Esophagus squamous epithelium (tissue), 5 donors: Measurements from ENCODE around the gene GSG1L2. TPM values are rescaled to one million over a fixed set of nuclear protein-coding genes. Genes with fewer than 3 reads are reported as not detected.

Experiments used
- DNase-seq: peaks from one replicate; lab custom pipeline; 2025; lab: John Stamatoyannopoulos, UW
- H3K27ac ChIP-seq, 4 donors: fragments of 200-600 bp; sonication (generic); one replicate each; pipeline ENCODE4 v1.5.1; 2016 to 2019; ENCODE audit warnings: mild to moderate bottlenecking in 1 of 4
- H3K27me3 ChIP-seq, 4 donors: fragments of 200-600 bp; sonication (generic); 1 replicate in 3 of 4; 2 replicates in 1 of 4; pipeline versions ENCODE4 v1.5.1 to v1.6.0; 2017 to 2021; ENCODE audit warnings: antibody characterized with exemption in 1 of 4
- H3K36me3 ChIP-seq, 3 donors: fragments of 200-600 bp; sonication (generic); one replicate each; pipeline ENCODE4 v1.5.1; 2016 to 2019
- H3K4me1 ChIP-seq, 3 donors: fragments of 200-600 bp; sonication (generic); one replicate each; pipeline ENCODE4 v1.5.1; 2017 to 2019
- H3K4me3 ChIP-seq, 4 donors: fragments of 200-600 bp; sonication (generic); 1 replicate in 3 of 4; 2 replicates in 1 of 4; pipeline ENCODE4 v1.5.1; 2016 to 2019; ENCODE audit warnings: mild to moderate bottlenecking in 2 of 4, moderate library complexity in 1 of 4
- H3K9me3 ChIP-seq, 3 donors: fragments of 200-600 bp; sonication (generic); one replicate each; pipeline ENCODE4 v1.5.1; 2016 to 2019
- POLR2A ChIP-seq, 4 donors: fragments of 450-650 bp; IDR thresholded peaks; one replicate each; pipeline ENCODE4 v1.6.1; 2017; ENCODE audit warnings: antibody characterized with exemption in 4 of 4, mild to moderate bottlenecking in 4 of 4, moderate library complexity in 3 of 4
- WGBS, 2 donors: methylation state at CpG; one replicate each; pipeline ENCODE4 v1.1.5; 2018; 5-methylcytosine and 5-hydroxymethylcytosine counted together
- intact Hi-C: fragments of 100-400 bp; cut with DNase I; formaldehyde crosslinking; loops from one replicate; pipeline ENCODE4 v1.15.0; 2022
- total RNA-seq, 4 donors: library from RNA; depleted of rRNA; stranded (reverse); fragments of >200 nt; gene quantifications; one replicate each; pipeline ENCODE4 v1.1.0, GENCODE V29; 2016
- TF ChIP-seq, protein P1 (sequence below), 6 experiments: fragments of 450-650 bp in 4 of 6; fragments of 200-600 bp in 2 of 6; sonication (generic) in 2 of 6; IDR thresholded peaks; one replicate each; pipeline ENCODE4 v1.5.1; 2016 to 2019; ENCODE audit warnings: antibody characterized with exemption in 6 of 6, mild to moderate bottlenecking in 4 of 6, moderate library complexity in 4 of 6
- donor health status: DM: yes; HTN: yes; CAD: no.

The GSG1L2 gene
- total RNA-seq = not detected

GRCh38 chr17:9821921-9822320 lies at the start of gene GSG1L2:
Gene GSG1L2, minus strand, starts transcription at chr17:9822079. Its CDS starts 8 bp downstream, at chr17:9822071.
- intact Hi-C loops = no loop called here
- no peak for DNase-seq
- H3K27ac ChIP-seq = no peak within 1 kb of the TSS
- H3K36me3 ChIP-seq = no peaks in the 10 kb centered on the region
- H3K4me3 ChIP-seq = no peak within 1 kb of the TSS
- H3K4me1 ChIP-seq = no peaks in the 10 kb centered on the region
- peaks cover 0 to 7% (median 0%) of the 10 kb centered on the region in 4 donors for H3K27me3 ChIP-seq
- no peaks in the 10 kb centered on the region for H3K9me3 ChIP-seq
- no peak for TF ChIP-seq POLR2A (IDR thresholded peaks at IDR 0.05)
- TF ChIP-seq, protein P1, sequence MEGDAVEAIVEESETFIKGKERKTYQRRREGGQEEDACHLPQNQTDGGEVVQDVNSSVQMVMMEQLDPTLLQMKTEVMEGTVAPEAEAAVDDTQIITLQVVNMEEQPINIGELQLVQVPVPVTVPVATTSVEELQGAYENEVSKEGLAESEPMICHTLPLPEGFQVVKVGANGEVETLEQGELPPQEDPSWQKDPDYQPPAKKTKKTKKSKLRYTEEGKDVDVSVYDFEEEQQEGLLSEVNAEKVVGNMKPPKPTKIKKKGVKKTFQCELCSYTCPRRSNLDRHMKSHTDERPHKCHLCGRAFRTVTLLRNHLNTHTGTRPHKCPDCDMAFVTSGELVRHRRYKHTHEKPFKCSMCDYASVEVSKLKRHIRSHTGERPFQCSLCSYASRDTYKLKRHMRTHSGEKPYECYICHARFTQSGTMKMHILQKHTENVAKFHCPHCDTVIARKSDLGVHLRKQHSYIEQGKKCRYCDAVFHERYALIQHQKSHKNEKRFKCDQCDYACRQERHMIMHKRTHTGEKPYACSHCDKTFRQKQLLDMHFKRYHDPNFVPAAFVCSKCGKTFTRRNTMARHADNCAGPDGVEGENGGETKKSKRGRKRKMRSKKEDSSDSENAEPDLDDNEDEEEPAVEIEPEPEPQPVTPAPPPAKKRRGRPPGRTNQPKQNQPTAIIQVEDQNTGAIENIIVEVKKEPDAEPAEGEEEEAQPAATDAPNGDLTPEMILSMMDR (IDR thresholded peaks at IDR 0.05) = no peak
- 43 to 80% methylated on average over 3 to 8 of the region's 15 CpGs for WGBS, 2 donors

DNA sequence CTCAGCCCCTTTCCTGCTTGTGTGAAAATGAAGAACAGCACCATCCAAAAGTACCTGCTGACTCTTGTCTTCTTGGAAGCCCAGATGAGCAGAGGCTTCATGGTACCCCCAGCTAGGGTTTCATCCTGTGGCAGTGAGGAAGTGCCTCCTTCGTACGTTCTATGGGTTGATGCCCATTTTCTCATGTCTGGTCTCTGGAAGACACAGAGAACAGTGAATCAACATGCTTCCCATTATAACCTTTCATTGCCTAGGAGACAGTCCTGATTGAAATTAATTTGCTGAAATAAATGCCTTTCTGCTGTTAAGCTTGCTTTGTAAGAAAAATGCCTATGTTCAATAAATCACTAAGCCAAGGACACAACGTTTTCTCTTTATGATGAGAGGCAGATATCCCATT lies 46.7 kb upstream of the GSG1L2 start:
- TF ChIP-seq POLR2A (IDR thresholded peaks at IDR 0.05) = no peak
- TF ChIP-seq, protein P1 (IDR thresholded peaks at IDR 0.05) = no peak
- 41 to 44% methylated on average over 3 of the region's 3 CpGs for WGBS, 2 donors
- Histone ChIP-seq H3K27me3 (no peaks in the 10 kb centered on the region), H3K36me3 (no peaks in the 10 kb centered on the region), H3K4me1 (peaks cover 0 to 4% (median 0%) of the 10 kb centered on the region in 3 donors), H3K9me3 (no peaks in the 10 kb centered on the region), H3K27ac (no peak overlapping the region), H3K4me3 (no peak overlapping the region)
- DNase-seq = no peak
- intact Hi-C loops = no loop called here

- Histone ChIP-seq H3K9me3 (no peaks in the 10 kb centered on the region), H3K36me3 (no peaks in the 10 kb centered on the region), H3K27ac (no peak overlapping the region), H3K4me3 (no peak overlapping the region), H3K4me1 (no peaks in the 10 kb centered on the region), H3K27me3 (no peaks in the 10 kb centered on the region)
- TF ChIP-seq, protein P1 (IDR thresholded peaks at IDR 0.05) = no peak
- no peak for TF ChIP-seq POLR2A (IDR thresholded peaks at IDR 0.05)
- 0% methylated on average over 1 of the region's 1 CpG; no CpG with 5 or more reads in 1 of the 2 donors for WGBS, 2 donors
- no peak for DNase-seq
- intact Hi-C loops = no loop called here
These were observed 43.7 kb upstream of the GSG1L2 start for GRCh38 chr17:9865586-9865985.

- intact Hi-C loops = no loop called here
- TF ChIP-seq, protein P1 (IDR thresholded peaks at IDR 0.05) = no peak
- TF ChIP-seq POLR2A (IDR thresholded peaks at IDR 0.05) = no peak
- WGBS, 2 donors = 46 to 49% methylated on average over 4 of the region's 4 CpGs
- no peaks in the 10 kb centered on the region for H3K4me1 ChIP-seq
- H3K36me3 ChIP-seq = no peaks in the 10 kb centered on the region
- no peaks in the 10 kb centered on the region for H3K27me3 ChIP-seq
- DNase-seq = no peak
- H3K9me3 ChIP-seq = peaks cover 0 to 3% (median 2%) of the 10 kb centered on the region in 3 donors
- H3K27ac ChIP-seq = no peak overlapping the region
- H3K4me3 ChIP-seq = no peak overlapping the region
These were observed 41.1 kb upstream of the GSG1L2 start for GRCh38 chr17:9862949-9863348.

- Histone ChIP-seq H3K27ac (no peak overlapping the region), H3K27me3 (no peaks in the 10 kb centered on the region), H3K9me3 (peaks cover 0 to 9% (median 9%) of the 10 kb centered on the region in 3 donors), H3K4me1 (no peaks in the 10 kb centered on the region), H3K36me3 (no peaks in the 10 kb centered on the region), H3K4me3 (no peak overlapping the region)
- TF ChIP-seq, protein P1 (IDR thresholded peaks at IDR 0.05) = no peak
- no peak for TF ChIP-seq POLR2A (IDR thresholded peaks at IDR 0.05)
- intact Hi-C loops = no loop called here
- no peak for DNase-seq
- 86 to 100% methylated on average over 1 of the region's 1 CpG for WGBS, 2 donors
These were observed 40.3 kb upstream of the GSG1L2 start for GRCh38 chr17:9862220-9862619.
